ENCODE measurements around the gene MLLT10.
"Not testable (repeated sequence)": the region's sequence is repeated elsewhere in the genome, so short reads cannot be mapped to it uniquely, and the experiment has no call there.

MLLT10 gene

GRCh38 chr10:21552638-21553037 lies 18.6 kb downstream of the MLLT10 start:
- Histone ChIP-seq H3K4me1 (ENCODE audit: control insufficient read depth, insufficient read depth, low read length) (no peaks in the 10 kb centered on the region), H3K9ac (ENCODE audit: low read length) (no peak overlapping the region), H3K27ac (ENCODE audit: low read depth, low read length) (no peak overlapping the region), H3K36me3 (ENCODE audit: control insufficient read depth, insufficient read depth, low read length) (peaks cover 17% of the 10 kb centered on the region), H3K27me3 (ENCODE audit: control insufficient read depth, insufficient read depth, low read length) (no peaks in the 10 kb centered on the region), H3K4me3 (ENCODE audit: low read length) (no peak overlapping the region)

DNA sequence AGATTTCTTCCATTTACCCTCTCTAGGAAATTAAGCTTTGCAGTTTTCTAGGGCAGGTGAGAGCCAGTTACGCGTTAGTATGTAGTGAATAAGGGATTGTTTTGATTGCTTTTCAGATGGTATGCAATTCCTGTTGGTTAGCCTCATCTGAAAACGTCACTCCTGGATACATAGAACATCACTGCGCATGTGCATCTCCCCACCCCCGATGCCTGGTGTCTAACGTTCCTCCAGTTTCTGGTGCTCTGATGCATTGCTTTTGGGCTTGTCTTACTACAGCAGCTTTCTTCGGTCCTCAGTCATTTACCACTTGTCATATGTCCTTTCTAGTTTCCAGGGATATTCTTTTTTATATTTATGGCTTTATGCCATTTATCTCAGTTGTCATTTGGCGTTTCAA lies 22.5 kb downstream of the MLLT10 start:
- Histone ChIP-seq H3K9ac (ENCODE audit: low read length) (no peak overlapping the region), H3K36me3 (ENCODE audit: control insufficient read depth, insufficient read depth, low read length) (peaks cover 12% of the 10 kb centered on the region)

DNA sequence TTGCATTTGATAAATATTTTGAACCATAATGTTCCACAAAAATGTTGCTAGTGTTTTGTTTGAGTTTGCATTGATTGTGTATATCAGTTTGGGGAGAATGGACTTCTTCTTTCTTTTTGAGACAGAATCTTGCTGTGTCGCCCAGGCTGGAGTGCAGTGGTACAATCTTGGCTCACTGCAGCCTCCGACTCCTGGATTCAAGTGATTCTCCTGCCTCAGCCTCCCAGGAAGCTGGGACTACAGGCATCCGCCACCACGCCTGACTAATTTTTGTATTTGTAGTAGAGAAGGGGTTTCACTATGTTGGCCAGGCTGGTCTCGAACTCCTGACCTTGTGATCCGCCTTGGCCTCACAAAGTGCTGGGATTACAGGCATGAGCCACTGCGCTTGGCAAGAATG lies 25.0 kb downstream of the MLLT10 start:
- not testable (repeated sequence) for H3K9ac ChIP-seq (ENCODE audit: low read length); H3K27me3 ChIP-seq (ENCODE audit: control insufficient read depth, insufficient read depth, low read length); H3K27ac ChIP-seq (ENCODE audit: low read depth, low read length); H3K36me3 ChIP-seq (ENCODE audit: control insufficient read depth, insufficient read depth, low read length); H3K4me3 ChIP-seq (ENCODE audit: low read length); H3K4me1 ChIP-seq (ENCODE audit: control insufficient read depth, insufficient read depth, low read length)

More for the DNA sequence above, 22.5 kb downstream of the MLLT10 start:
- H3K27ac ChIP-seq (ENCODE audit: low read depth, low read length): no peak overlapping the region
- H3K4me3 ChIP-seq (ENCODE audit: low read length): no peak overlapping the region
- H3K4me1 ChIP-seq (ENCODE audit: control insufficient read depth, insufficient read depth, low read length): no peaks in the 10 kb centered on the region
- no peaks in the 10 kb centered on the region for H3K27me3 ChIP-seq (ENCODE audit: control insufficient read depth, insufficient read depth, low read length)

GRCh38 chr10:21570761-21571521 lies 36.9 kb downstream of the MLLT10 start:
- no peak overlapping the region for H3K4me3 ChIP-seq (ENCODE audit: low read length)
- no peak overlapping the region for H3K9ac ChIP-seq (ENCODE audit: low read length)
- peaks cover 3% of the 10 kb centered on the region for H3K4me1 ChIP-seq (ENCODE audit: control insufficient read depth, insufficient read depth, low read length)
- no peaks in the 10 kb centered on the region for H3K36me3 ChIP-seq (ENCODE audit: control insufficient read depth, insufficient read depth, low read length)
- H3K27me3 ChIP-seq (ENCODE audit: control insufficient read depth, insufficient read depth, low read length): no peaks in the 10 kb centered on the region
- no peak overlapping the region for H3K27ac ChIP-seq (ENCODE audit: low read depth, low read length)

DNA sequence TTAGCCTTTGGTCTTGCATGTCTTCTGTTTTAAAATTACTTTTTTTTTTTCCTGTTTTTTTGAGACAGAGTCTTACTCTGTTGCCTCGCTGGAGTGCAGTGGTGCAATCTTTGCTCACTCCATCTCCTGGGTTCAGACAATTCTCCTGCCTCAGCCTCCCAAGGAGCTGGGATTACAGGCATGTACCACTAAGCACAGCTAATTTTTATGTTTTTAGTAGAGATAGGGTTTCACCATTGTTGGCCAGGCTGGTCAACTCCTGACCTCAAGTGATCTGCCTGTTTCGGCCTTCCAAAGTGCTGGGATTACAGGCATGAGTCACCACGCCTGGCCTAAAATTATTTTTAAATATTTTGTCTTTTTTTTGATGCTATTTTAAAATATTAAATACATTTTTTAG lies 38.5 kb downstream of the MLLT10 start:
- Histone ChIP-seq H3K27ac (ENCODE audit: low read depth, low read length) (no peak overlapping the region), H3K27me3 (ENCODE audit: control insufficient read depth, insufficient read depth, low read length) (no peaks in the 10 kb centered on the region), H3K4me3 (ENCODE audit: low read length) (no peak overlapping the region), H3K36me3 (ENCODE audit: control insufficient read depth, insufficient read depth, low read length) (no peaks in the 10 kb centered on the region), H3K4me1 (ENCODE audit: control insufficient read depth, insufficient read depth, low read length) (peaks cover 3% of the 10 kb centered on the region), H3K9ac (ENCODE audit: low read length) (no peak overlapping the region)

DNA sequence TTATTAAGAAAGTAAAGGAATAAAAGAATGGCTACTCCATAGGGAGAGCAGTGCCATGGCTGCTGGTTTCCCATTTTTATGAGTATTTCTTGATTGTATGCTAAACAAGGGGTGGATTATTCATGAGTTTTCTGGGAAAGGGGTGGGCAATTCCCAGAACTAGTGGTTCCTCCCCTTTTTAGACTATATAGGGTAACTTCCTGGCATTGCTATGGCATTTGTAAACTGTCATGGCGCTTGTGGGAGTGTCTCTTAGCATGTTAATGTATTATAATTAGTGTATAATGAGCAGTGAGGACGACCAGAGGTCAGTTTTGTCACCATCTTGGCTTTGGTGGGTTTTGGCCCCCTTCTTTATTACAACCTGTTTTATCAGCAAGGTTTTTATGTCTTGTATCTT lies 40.5 kb downstream of the MLLT10 start:
- H3K27me3 ChIP-seq (ENCODE audit: control insufficient read depth, insufficient read depth, low read length); H3K9ac ChIP-seq (ENCODE audit: low read length); H3K27ac ChIP-seq (ENCODE audit: low read depth, low read length); H3K4me3 ChIP-seq (ENCODE audit: low read length); H3K36me3 ChIP-seq (ENCODE audit: control insufficient read depth, insufficient read depth, low read length); H3K4me1 ChIP-seq (ENCODE audit: control insufficient read depth, insufficient read depth, low read length): not testable (repeated sequence)

DNA sequence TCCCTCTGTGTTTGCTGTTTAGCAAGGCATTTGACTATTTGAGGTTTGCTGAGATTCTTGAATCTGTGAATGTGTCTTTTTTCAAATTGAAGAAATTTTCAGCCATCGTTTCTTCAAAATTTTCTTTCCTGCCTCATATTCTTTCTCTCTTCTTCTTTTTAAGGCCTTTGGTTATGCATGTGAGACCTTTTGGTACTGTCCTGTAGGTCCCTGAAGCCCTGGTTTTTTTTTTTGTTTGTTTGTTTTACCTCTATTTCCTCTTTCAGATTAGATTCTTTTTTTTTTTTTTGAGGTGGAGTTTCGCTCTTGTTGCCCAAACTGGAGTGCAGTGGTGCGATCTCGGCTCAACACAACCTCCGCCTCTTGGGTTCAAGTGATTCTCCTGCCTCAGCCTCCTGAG lies 45.3 kb downstream of the MLLT10 start:
- Histone ChIP-seq H3K9ac (ENCODE audit: low read length) (no peak overlapping the region), H3K27ac (ENCODE audit: low read depth, low read length) (no peak overlapping the region), H3K4me1 (ENCODE audit: control insufficient read depth, insufficient read depth, low read length) (no peaks in the 10 kb centered on the region), H3K4me3 (ENCODE audit: low read length) (no peak overlapping the region), H3K36me3 (ENCODE audit: control insufficient read depth, insufficient read depth, low read length) (peaks cover 3% of the 10 kb centered on the region), H3K27me3 (ENCODE audit: control insufficient read depth, insufficient read depth, low read length) (no peaks in the 10 kb centered on the region)

DNA sequence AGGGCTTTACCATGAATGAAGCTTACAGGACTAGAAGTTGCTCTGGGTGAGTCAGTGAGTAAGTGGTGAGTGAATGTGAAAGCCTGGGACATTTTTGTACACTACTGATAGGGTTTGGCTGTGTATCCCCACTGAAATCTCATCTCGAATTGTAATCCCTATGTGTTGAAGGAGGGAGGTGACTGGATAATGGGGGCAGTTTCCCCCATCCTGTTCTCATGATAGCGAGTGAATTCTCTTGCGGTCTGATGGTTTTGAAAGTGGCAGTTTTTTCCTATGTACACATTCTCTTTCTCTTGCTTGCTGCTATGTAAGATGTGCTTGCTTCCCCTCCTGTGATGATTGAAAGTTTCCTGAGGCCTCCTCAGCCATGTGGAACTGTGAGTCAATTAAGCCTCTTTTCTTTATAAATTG lies 47.4 kb downstream of the MLLT10 start:
- not testable (repeated sequence) for H3K4me1 ChIP-seq (ENCODE audit: control insufficient read depth, insufficient read depth, low read length); H3K4me3 ChIP-seq (ENCODE audit: low read length); H3K27ac ChIP-seq (ENCODE audit: low read depth, low read length); H3K9ac ChIP-seq (ENCODE audit: low read length); H3K27me3 ChIP-seq (ENCODE audit: control insufficient read depth, insufficient read depth, low read length); H3K36me3 ChIP-seq (ENCODE audit: control insufficient read depth, insufficient read depth, low read length)

DNA sequence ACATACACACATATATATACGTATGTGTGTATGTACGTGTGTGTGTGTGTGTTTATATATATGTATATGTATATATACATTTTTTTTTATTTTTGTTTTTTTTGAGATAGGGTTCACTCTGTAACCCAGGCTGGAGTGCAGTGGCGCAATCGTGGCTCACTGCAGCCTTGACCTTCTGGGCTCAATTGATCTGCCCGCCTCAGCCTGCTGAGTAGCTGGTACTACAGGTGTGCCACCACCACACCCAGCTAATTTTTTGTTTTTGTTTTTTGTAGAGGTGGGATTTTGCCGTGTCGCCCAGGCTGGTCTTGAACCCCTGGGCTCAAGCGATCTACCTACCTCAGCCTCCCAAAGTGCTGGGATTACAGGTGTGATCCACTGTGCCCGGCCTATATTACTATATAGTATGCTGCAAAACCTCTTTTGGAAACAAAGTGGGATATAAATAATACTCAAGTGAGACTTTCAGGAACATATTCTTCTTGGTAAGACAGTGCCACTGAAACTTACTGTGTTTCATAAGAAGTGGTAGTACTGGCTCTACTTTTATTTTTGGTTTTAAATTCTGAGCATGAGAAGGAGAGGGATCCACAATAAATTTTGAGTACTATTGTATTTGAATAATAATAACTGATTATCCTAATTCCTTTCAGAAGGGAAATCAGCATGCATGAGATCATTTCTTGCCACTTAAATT lies 51.0 kb downstream of the MLLT10 start:
- no peak overlapping the region for H3K4me3 ChIP-seq (ENCODE audit: low read length)
- H3K36me3 ChIP-seq (ENCODE audit: control insufficient read depth, insufficient read depth, low read length): peaks cover 3% of the 10 kb centered on the region
- H3K4me1 ChIP-seq (ENCODE audit: control insufficient read depth, insufficient read depth, low read length): no peaks in the 10 kb centered on the region
- H3K9ac ChIP-seq (ENCODE audit: low read length): no peak overlapping the region
- no peak overlapping the region for H3K27ac ChIP-seq (ENCODE audit: low read depth, low read length)
- H3K27me3 ChIP-seq (ENCODE audit: control insufficient read depth, insufficient read depth, low read length): no peaks in the 10 kb centered on the region

DNA sequence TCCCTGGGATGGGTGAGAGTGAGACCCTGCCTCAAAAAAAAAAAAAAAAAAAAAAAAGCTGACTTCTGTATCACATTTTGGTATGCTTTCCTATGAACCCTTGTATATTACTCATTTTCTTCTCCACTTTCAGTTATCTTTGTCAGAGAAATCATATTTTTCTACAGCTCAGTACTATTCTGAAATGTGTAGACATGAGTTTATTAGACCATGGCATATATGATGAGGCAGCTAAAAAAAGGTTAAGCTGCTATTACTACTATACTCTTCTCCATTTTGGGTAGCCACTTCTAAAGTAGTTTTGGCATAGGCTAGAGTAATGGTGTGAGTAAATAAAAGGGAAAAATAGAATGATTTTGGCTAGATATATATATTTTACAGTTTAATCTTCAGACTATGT lies 53.4 kb downstream of the MLLT10 start:
- H3K4me1 ChIP-seq (ENCODE audit: control insufficient read depth, insufficient read depth, low read length): no peaks in the 10 kb centered on the region
- no peaks in the 10 kb centered on the region for H3K27me3 ChIP-seq (ENCODE audit: control insufficient read depth, insufficient read depth, low read length)
- H3K9ac ChIP-seq (ENCODE audit: low read length): no peak overlapping the region
- H3K4me3 ChIP-seq (ENCODE audit: low read length): no peak overlapping the region
- no peak overlapping the region for H3K27ac ChIP-seq (ENCODE audit: low read depth, low read length)
- peaks cover 3% of the 10 kb centered on the region for H3K36me3 ChIP-seq (ENCODE audit: control insufficient read depth, insufficient read depth, low read length)

GRCh38 chr10:21588159-21588558 lies 54.1 kb downstream of the MLLT10 start:
- not testable (repeated sequence) for H3K4me3 ChIP-seq (ENCODE audit: low read length); H3K4me1 ChIP-seq (ENCODE audit: control insufficient read depth, insufficient read depth, low read length); H3K27ac ChIP-seq (ENCODE audit: low read depth, low read length); H3K27me3 ChIP-seq (ENCODE audit: control insufficient read depth, insufficient read depth, low read length); H3K9ac ChIP-seq (ENCODE audit: low read length); H3K36me3 ChIP-seq (ENCODE audit: control insufficient read depth, insufficient read depth, low read length)

DNA sequence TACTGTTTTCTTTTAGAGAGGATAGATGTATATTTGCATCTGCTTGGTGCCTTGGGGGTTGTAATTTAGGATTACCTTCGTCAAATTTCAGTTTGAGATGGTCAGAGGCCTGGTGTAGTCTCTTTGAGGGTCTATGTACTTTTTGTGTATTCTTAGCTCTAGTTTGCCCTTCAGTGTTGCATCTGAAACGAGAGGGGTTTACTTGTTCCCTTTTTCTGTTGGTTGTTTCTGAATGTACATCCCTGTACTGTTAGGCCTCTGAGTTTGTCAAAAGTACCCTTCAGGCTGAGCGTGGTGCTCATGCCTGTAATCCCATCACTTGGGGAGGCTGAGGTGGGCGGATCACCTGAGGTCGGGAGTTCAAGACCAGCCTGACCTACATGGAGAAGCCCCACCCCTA lies 60.0 kb downstream of the MLLT10 start:
- H3K4me3 ChIP-seq (ENCODE audit: low read length): no peak overlapping the region
- H3K27ac ChIP-seq (ENCODE audit: low read depth, low read length): no peak overlapping the region
- H3K9ac ChIP-seq (ENCODE audit: low read length): no peak overlapping the region
- no peaks in the 10 kb centered on the region for H3K36me3 ChIP-seq (ENCODE audit: control insufficient read depth, insufficient read depth, low read length)
- no peaks in the 10 kb centered on the region for H3K4me1 ChIP-seq (ENCODE audit: control insufficient read depth, insufficient read depth, low read length)
- no peaks in the 10 kb centered on the region for H3K27me3 ChIP-seq (ENCODE audit: control insufficient read depth, insufficient read depth, low read length)

DNA sequence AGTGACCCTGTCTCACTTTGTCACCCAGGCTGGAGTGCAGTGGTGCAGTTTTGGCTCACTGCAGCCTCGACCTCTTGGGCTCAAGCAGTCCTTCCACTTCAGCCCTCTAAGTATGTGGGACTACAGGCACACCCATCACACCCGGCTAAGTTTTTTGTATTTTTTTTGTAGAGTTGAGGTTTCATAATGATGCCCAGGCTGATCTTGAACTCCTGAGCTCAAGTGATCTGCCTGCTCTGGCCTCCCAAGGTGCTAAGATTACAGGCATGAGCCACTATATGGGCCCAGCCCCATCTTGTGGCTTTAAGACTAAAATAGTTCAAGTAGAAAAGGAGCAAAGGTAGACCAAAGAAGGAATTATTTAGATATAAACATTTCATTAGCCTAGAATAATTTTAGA lies 65.5 kb downstream of the MLLT10 start:
- no peaks in the 10 kb centered on the region for H3K4me1 ChIP-seq (ENCODE audit: control insufficient read depth, insufficient read depth, low read length)
- no peak overlapping the region for H3K9ac ChIP-seq (ENCODE audit: low read length)
- H3K27me3 ChIP-seq (ENCODE audit: control insufficient read depth, insufficient read depth, low read length): no peaks in the 10 kb centered on the region
- no peak overlapping the region for H3K4me3 ChIP-seq (ENCODE audit: low read length)
- H3K27ac ChIP-seq (ENCODE audit: low read depth, low read length): no peak overlapping the region
- no peaks in the 10 kb centered on the region for H3K36me3 ChIP-seq (ENCODE audit: control insufficient read depth, insufficient read depth, low read length)

All from rectal smooth muscle tissue (tissue), 1 donor.